SK-N-SH treated with all-trans-retinoic acid at 6 μM for 48 hours (cell line): ENCODE results near the gene C3orf70.

Source experiments
- ATAC-seq: fragments of 200-7000 bp; cut with Tn5 transposase; 3 replicates; pipeline ENCODE4 v1.9.1; 2020; ENCODE audit warnings: mild to moderate bottlenecking, moderate library complexity
- ARNTL ChIP-seq: fragments of 450-650 bp; formaldehyde crosslinking; IDR thresholded peaks from 2 replicates; pipeline ENCODE4 v1.5.0; 2020; ENCODE audit warnings: low read depth, mild to moderate bottlenecking, moderate library complexity, borderline replicate concordance
- BACH2 ChIP-seq: fragments of 250-450 bp; sonication (Bioruptor Pico); IDR thresholded peaks from 2 replicates; pipeline ENCODE4 v1.9.0; 2021; ENCODE audit warnings: mild to moderate bottlenecking, borderline replicate concordance
- CREB5 ChIP-seq: fragments of 250-450 bp; sonication (Bioruptor Pico); IDR thresholded peaks from 2 replicates; pipeline ENCODE4 v1.5.1; 2020; ENCODE audit warnings: low read depth, mild to moderate bottlenecking, moderate library complexity
- CSDC2 ChIP-seq: fragments of 250-450 bp; sonication (Bioruptor Pico); IDR thresholded peaks from 2 replicates; pipeline ENCODE4 v1.5.0; 2020; ENCODE audit warnings: mild to moderate bottlenecking, moderate library complexity
- CSRNP3 ChIP-seq: fragments of 250-450 bp; sonication (Bioruptor Pico); IDR thresholded peaks from 2 replicates; pipeline ENCODE4 v1.5.1; 2021; ENCODE audit warnings: mild to moderate bottlenecking, moderate library complexity
- ESRRG ChIP-seq: fragments of 250-450 bp; sonication (Bioruptor Pico); IDR thresholded peaks from 2 replicates; pipeline ENCODE4 v1.6.1; 2021; ENCODE audit warnings: mild to moderate bottlenecking
- GLIS3 ChIP-seq: fragments of 250-450 bp; sonication (Bioruptor Pico); IDR thresholded peaks from 2 replicates; pipeline ENCODE4 v1.5.0; 2020; ENCODE audit warnings: mild to moderate bottlenecking, moderate library complexity
- ISL1 ChIP-seq: fragments of 250-450 bp; sonication (Bioruptor Pico); IDR thresholded peaks from 2 replicates; pipeline ENCODE4 v2.1.2; 2022; ENCODE audit warnings: mild to moderate bottlenecking, moderate library complexity
- OSR1 ChIP-seq: fragments of 250-450 bp; sonication (Bioruptor Pico); IDR thresholded peaks from 2 replicates; pipeline ENCODE4 v1.8.0; 2022; ENCODE audit warnings: moderate library complexity, mild to moderate bottlenecking, inconsistent platforms
- PATZ1 ChIP-seq: fragments of 250-450 bp; sonication (Bioruptor Pico); IDR thresholded peaks from 2 replicates; pipeline ENCODE4 v1.8.0; 2020; ENCODE audit warnings: mild to moderate bottlenecking, moderate library complexity, borderline replicate concordance
- POU6F1 ChIP-seq: fragments of 250-450 bp; sonication (Bioruptor Pico); IDR thresholded peaks from 2 replicates; pipeline ENCODE4 v1.8.0; 2021; ENCODE audit warnings: low read depth, mild to moderate bottlenecking, moderate library complexity, borderline replicate concordance
- PPARA ChIP-seq: fragments of 250-450 bp; sonication (Bioruptor Pico); IDR thresholded peaks from 2 replicates; pipeline ENCODE4 v1.5.0; 2020; ENCODE audit warnings: mild to moderate bottlenecking, borderline replicate concordance
- RARB ChIP-seq: fragments of 250-450 bp; sonication (Bioruptor Pico); IDR thresholded peaks from 2 replicates; pipeline ENCODE4 v1.8.0; 2021; ENCODE audit warnings: mild to moderate bottlenecking, moderate library complexity
- SNAI2 ChIP-seq: fragments of 250-450 bp; sonication (Bioruptor Pico); IDR thresholded peaks from 2 replicates; pipeline ENCODE4 v1.5.0; 2020; ENCODE audit warnings: mild to moderate bottlenecking, moderate library complexity
- TCF4 ChIP-seq: fragments of 250-450 bp; sonication (Bioruptor Pico); IDR thresholded peaks from 2 replicates; pipeline ENCODE4 v1.8.0; 2021; ENCODE audit warnings: mild to moderate bottlenecking, moderate library complexity, borderline replicate concordance
- TSHZ2 ChIP-seq: fragments of 250-450 bp; sonication (Bioruptor Pico); IDR thresholded peaks from 2 replicates; pipeline ENCODE4 v1.5.0; 2020; ENCODE audit warnings: mild to moderate bottlenecking, moderate library complexity
- ZC3H10 ChIP-seq: fragments of 250-450 bp; sonication (Bioruptor Pico); IDR thresholded peaks from 2 replicates; pipeline ENCODE4 v1.5.1; 2021; ENCODE audit warnings: mild to moderate bottlenecking, moderate library complexity
- ZFP3 ChIP-seq: fragments of 250-450 bp; sonication (Bioruptor Pico); IDR thresholded peaks from 2 replicates; pipeline ENCODE4 v1.5.0; 2020; ENCODE audit warnings: mild to moderate bottlenecking, moderate library complexity
- ZNF565 ChIP-seq: fragments of 450-650 bp; formaldehyde crosslinking; conservative IDR thresholded peaks from 2 replicates; pipeline ENCODE4 v1.5.0; 2020; ENCODE audit warnings: low read depth, mild to moderate bottlenecking, moderate library complexity
- ZNF70 ChIP-seq: fragments of 450-650 bp; formaldehyde crosslinking; IDR thresholded peaks from 2 replicates; pipeline ENCODE4 v1.5.0; 2020; ENCODE audit warnings: mild to moderate bottlenecking, moderate library complexity
- ZNF8 ChIP-seq: fragments of 450-650 bp; formaldehyde crosslinking; IDR thresholded peaks from 2 replicates; pipeline ENCODE4 v1.5.0; 2020; ENCODE audit warnings: mild to moderate bottlenecking, moderate library complexity

Gene C3orf70

GRCh38 chr3:185103359-185104127 lies 49.3 kb downstream of the C3orf70 start:
- ATAC-seq: no peak
- TF ChIP-seq CREB5 (no peak), ESRRG (CRISPR knock-in tag) (no peak), RARB (no peak), ZNF8 (no peak), ISL1 (CRISPR knock-in tag) (no peak), SNAI2 (CRISPR knock-in tag) (no peak), OSR1 (CRISPR knock-in tag) (no peak), ZNF70 (CRISPR knock-in tag) (no peak), TCF4 (CRISPR knock-in tag) (no peak)

- TF ChIP-seq SNAI2 (CRISPR knock-in tag): no peak
- TF ChIP-seq PATZ1: no peak
- no peak for TF ChIP-seq BACH2 (CRISPR knock-in tag)
- TF ChIP-seq GLIS3 (CRISPR knock-in tag): no peak
- no peak for TF ChIP-seq ZNF8
- TF ChIP-seq CREB5: no peak
- no peak for TF ChIP-seq CSDC2
- TF ChIP-seq RARB: no peak
- no peak for TF ChIP-seq ZFP3 (CRISPR knock-in tag)
- TF ChIP-seq ARNTL (CRISPR knock-in tag): no peak
- TF ChIP-seq POU6F1: no peak
- no peak for TF ChIP-seq ZC3H10 (CRISPR knock-in tag)
- TF ChIP-seq ZNF565 (CRISPR knock-in tag): no peak
- no peak for TF ChIP-seq TSHZ2 (CRISPR knock-in tag)
- ATAC-seq: no peak
These were observed 58.2 kb downstream of the C3orf70 start for GRCh38 chr3:185094697-185095096.

GRCh38 chr3:185093116-185093515 lies 59.7 kb downstream of the C3orf70 start:
- ATAC-seq: no peak
- TF ChIP-seq ARNTL (CRISPR knock-in tag) (no peak), ZNF565 (CRISPR knock-in tag) (no peak), PATZ1 (no peak), PPARA (no peak), CREB5 (no peak), CSRNP3 (CRISPR knock-in tag) (no peak), ESRRG (CRISPR knock-in tag) (no peak), OSR1 (CRISPR knock-in tag) (no peak)
